GM18526 (cell line): ENCODE results near the gene DLGAP5.

Experiments used
- POLR2A ChIP-seq: IDR thresholded peaks from 3 replicates; pipeline ENCODE4 v1.6.1; 2011; ENCODE audit not compliant: insufficient read length; ENCODE audit errors: extremely low read depth

The DLGAP5 gene

DNA sequence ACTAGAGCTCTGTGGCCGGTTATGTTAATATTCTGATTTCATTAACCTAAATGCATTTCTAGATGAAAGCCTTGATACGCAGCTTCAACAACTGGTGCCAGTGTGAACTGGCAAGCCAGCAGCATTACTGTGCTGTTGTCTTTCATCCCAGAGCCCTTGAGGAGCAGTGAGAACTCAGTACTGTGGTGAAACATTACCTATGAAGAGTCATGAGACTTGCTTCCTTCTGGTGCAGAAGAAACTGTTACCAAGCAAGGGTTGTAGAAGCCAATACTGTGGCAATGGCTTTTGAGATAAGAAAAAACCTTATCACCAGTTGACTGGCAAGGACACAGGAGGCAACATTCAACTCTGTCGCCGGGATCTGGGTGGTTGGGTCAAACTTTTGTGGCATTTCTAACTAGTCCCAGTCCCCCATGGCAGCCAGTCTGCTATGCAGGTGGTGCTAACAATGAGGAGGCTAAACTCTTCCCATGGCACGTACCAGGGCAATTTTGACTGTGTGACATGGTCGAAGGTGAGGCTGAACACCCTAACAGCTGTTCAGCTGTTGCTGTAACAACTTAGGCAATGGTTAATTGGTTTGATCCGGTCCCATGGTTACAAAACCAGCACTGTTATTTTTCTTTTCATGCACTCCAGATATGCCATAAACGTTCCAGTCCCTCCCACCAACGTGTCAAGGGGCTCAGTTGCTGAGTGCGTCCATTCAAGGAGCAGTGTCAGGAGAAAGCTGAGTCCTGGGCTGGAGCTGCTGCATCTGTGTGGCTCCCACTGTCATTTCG lies 74.9 kb downstream of the DLGAP5 start:
- TF ChIP-seq POLR2A = no peak

DNA sequence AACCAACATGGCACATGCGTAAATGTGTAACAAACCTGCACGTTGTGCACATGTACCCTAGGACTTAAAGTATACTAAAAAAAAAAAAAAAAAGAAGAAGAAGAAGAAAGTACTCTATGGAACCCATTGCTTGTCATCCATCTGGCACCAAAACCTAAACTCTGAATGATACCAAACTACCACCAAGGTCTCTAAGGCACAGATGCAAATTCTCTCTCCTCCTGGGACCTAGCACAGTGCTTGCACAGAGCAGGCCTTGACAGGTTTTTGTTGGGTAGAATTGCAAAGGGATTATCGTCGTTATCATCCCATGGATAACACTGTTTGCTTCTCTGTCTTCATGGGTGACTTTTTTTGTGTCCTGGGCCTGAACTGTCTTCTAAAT lies 75.5 kb downstream of the DLGAP5 start:
- no peak for TF ChIP-seq POLR2A

DNA sequence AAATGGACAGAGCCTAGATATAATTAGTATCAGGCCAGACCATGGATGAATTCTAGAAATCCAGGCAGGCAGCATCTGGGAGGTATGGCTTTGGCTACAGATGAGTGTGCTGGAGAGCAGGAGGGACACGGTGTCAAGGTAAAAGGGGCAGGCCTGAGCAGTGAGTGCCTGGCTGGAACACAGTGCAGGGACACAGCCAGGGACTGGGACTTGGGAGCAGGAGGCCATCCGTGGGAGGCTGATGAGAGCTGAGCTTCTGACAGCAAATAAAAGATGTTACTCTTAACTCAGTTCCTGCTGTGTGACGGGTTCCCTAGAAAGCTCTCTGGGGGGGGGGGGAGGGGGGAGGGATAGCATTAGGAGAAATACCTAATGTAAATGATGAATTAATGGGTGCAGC lies 75.9 kb downstream of the DLGAP5 start:
- TF ChIP-seq POLR2A = no peak

DNA sequence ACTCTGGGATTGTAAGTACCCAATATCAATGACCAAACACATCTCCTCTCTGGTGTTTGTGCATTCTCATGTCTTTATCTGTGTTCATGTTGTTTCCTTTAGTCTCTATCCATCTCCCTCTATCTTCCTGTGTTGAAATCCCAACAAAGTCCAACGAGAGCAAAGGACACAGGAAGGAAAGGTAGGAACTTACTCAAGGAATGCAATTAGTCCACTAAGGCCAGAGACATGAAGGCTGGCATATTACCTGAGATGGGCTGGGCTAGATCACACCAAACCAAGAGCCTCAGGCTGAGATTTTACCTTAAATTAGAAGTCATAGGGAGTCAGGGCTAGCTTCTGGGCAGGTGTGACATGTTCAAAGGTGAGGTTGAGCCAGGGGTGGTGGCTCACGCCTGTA lies 76.7 kb downstream of the DLGAP5 start:
- no peak for TF ChIP-seq POLR2A

DNA sequence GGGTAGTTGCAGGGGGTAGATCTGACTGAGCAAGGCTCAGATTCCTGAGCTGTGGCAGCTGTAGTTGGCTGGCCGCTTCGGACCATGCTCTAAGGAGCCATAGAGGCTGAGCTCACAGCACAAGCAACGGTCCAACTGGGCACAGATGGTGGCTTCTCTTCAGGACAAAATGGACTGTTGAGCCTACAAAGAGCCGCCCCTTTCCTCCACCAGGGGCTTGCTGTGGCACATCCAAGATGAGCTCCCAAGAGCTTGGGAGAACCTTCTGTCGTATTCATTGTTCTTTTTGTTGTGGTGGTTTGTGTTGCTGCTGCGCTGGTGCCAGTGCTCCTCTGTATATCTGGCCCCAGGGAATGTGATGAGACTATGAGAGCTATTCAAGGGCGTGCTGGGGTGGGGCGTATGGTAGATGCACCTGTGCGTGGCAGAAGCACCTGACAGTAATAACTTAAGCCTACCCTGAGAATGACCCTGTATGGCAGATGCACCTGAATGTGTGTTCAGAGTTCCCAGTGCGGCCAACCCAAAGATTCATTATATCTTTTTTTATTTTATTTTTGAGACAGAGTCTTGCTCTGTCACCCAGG lies 80.2 kb downstream of the DLGAP5 start:
- no peak for TF ChIP-seq POLR2A

DNA sequence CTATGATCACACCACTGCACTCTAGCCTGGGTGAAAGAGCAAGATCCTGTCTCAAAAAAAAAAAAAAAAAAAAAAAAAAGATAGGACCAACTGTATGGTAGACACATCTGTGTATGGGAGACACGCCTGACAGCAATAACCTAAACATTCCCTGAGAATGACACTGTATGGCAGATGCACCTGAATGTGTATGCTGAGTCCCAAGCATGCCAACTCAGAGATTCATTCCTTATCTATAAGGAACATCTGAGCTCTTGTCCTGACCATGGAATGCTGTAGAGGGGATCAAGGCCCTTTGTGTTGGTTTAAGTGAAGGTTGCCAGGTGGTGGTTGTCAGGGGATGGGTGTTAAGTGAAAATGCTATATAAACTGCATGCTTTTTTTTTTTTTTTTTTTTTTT lies 81.5 kb downstream of the DLGAP5 start:
- no peak for TF ChIP-seq POLR2A

DNA sequence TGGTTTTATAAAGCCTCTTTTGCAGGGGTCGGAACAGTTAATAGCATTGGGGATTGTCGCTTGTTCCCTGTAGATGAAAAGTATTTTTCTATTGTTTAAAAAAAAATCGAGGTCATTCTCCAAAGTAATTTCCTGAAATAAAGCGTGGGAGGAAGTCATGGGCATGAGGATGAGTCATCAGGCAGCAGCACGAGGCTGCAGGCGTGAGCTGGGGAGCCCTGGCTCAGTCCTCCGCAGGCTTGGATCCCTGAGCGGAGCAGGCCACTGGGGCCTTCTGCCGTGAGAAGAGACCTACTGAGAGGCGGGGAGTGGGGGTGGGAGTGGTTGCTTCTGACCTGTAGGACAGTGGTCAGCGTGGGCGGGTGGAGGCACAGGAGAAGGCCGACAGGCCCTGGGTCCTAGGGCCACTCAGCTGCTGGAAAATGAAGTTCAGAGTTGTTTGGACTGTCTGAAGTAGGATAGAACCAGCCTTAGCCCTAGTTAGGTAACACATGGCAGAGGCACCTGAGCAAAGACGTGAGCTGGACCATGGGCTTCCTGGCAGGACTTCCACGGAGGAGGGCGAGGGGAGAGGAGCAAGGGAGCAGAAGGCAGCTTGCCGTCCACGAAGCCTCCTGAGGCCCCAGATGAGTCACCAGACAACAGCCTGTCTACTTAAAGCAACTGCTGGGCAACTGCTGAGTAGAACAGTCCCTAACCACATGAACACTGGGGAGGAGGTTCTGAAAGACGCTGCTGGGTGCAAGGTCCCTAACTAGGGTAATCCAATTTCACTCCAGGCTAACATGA lies 83.4 kb downstream of the DLGAP5 start:
- no peak for TF ChIP-seq POLR2A

DNA sequence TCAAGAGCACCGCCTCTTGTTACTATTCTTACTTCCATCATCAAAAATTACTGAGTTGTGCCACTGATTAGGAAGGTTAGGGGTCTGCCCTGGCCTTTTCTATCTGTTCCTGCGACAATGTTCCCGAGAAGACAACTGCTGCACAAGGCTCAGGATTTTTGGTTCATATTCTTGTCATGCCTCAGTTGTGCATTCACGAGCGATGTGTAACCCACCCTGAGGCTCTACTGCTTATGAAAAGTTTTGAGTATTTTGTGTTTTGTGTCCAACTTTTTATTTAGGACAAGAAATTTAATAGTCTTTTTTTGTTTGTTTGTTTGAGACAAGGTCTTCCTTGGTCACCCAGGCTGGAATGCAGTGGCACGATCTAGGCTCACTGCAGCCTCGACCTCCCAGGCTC lies 85.4 kb downstream of the DLGAP5 start:
- no peak for TF ChIP-seq POLR2A

DNA sequence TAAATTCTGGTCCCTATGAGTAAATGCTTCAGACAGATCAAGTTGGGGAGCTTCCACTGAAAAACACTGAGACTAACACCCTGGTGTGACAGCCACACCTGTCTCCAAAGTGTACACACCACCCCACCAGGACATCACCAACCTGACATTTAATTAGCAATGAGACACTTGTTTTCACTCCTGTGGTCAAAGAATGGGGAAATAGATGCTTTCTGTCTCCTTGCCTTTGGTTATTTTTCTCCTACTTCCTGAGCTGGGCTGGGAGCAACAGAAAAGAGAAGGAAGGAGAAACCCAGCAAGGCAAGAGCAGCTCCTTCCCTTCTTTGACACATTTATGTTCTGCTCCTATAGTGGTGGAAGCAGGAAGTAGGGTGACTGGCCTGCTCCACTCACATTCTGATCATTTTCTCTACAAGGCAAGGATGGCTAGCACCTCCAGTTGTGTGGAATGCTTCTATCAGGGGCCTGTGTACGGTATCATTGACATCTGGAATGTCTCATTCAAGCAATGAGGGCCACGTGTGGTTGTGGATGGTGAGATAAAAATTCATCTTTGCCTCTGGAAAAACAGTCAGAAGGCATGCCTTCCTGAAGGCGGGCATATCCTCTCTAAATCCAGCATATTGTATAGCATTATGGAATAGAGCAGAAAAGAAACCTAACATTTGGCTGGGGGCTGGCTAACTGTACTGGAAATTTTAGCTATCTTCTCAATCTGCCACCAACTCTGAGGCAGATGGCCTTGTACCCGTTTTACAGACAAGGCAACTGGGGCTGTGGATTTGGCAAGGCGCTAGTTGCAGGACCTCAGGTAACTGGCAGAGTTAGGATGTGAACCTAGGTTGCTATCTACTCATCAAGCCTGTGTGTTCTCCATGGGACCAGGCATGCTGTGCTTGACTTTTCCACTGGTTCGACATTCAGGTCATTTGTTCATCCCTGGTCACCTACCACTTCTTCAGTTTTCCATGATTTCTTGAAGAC lies 87.1 kb downstream of the DLGAP5 start:
- TF ChIP-seq POLR2A = no peak

DNA sequence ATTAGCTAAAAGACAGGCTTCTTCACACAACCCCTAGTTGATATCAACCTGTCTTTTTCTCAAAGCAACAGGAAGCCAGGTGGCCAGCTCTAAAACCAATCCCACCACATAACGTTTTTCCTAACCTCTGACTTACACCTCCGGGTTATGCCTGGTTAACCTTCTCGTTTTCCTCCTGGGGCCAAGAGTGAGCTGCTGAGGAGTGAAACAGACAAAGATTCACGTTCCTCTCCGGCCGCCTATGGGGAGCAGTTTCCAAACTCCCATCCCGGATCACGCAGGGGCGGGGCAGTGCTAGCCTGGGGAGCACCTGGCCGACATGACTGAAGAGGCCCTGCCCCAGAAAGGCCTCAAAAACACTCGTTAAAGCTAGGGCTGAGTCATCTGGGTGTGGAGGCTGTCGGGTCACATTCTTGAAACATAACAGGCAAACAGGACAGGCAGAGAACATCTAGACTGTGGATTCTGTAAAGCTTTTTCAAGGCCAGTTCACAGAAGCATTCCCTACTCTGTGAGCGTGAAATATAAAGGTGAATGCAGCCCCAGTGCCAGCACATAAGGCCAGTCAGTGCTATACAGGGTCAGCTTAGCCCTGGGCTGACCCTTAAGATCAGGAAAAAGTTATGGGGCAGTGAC lies 88.3 kb downstream of the DLGAP5 start:
- TF ChIP-seq POLR2A = no peak

DNA sequence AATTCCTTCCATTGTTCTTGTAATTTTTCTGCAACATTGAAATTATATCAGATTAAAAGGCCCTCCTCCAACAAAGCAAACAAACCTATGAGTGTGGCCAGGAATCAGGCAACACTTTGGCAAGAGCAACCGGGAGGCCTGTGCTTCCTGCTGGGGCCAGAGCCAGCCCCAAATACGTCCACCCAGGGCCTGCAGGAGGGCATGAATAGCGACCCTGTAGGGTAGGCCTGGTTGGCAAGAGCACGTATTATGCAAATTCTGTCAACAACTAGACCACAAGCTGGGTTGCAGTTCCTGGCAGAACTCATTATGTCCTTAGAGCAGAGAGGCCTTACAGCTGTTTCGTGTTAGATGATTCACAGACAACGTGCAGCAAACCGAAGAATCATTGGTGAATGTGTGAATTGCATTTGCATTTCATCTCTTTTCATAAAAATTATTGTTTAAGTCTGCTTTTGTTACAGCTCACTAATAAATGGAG lies 89.2 kb downstream of the DLGAP5 start:
- peak; percentile 89 for TF ChIP-seq POLR2A

DNA sequence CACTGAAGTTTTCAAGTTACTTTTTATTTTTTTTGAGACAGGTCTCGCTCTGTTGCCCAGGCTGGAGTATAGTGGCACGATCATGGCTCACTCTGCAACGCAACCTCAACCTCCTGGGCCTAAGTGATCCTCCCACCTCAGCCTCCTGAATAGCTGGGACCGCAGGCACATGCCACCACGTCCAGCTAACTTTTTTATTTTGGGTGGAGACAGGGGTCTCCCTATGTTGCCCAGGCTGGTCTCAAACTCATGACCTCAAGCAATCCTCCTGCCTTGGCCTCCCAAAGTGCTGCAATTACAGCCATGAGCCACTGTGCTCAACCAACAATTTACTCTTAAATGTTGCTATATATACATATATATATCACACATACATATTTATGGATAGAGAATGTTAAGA lies 89.7 kb downstream of the DLGAP5 start:
- no peak for TF ChIP-seq POLR2A

DNA sequence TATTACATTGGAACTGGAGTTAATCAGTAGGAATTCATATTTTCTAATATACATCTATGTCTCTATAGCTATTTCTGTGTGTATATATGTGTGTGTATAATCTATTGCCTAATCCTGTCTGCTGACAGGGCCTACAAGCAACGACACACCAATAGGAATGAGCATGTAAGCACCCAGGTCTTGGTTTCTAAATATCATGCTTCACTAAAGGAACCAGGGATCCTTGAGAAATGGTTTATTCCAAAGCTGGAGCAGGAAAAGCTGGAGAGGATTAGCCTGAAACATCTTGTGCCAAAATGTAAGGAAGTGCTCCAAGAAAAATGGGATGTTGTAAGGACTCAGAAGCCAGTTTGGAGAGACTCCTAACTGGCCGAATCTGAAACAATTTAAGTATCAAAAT lies 91.6 kb downstream of the DLGAP5 start:
- TF ChIP-seq POLR2A = no peak

DNA sequence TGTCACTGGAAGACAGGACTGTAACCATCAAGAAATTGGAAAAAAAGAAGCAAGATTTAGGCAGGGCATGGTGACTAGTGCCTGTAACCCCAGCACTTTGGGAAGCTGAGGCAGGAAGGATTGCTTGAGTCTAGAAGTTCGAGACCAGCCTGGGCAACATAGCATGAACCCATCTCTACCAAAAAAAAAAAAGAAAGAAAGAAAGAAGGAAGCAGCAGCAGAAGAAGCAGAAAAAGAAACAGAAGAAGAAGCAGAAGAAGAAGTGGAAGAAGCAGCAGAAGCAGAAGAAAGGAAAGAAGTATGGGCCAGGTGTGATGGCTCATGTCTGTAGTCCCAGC lies 92.9 kb downstream of the DLGAP5 start:
- TF ChIP-seq POLR2A = no peak
